B cell (primary cell): ENCODE data around the gene NF2. TPM values are rescaled to one million over a fixed set of nuclear protein-coding genes. Genes with fewer than 3 reads are reported as not detected.

Experiments
- ATAC-seq: fragments of 200-7000 bp; cut with Tn5 transposase; one replicate; pipeline ENCODE4 v1.10.0; 2021; ENCODE audit warnings: low read depth, mild to moderate bottlenecking, moderate number of reproducible peaks, moderate library complexity
- CTCF ChIA-PET: fragments of 350-600 bp; sonication (Branson Sonifier 250); formaldehyde crosslinking; loops from one replicate; lab custom pipeline; 2021; ENCODE audit warnings: antibody characterized with exemption, inconsistent platforms; lab: Charles Lee
- POLR2A ChIA-PET: fragments of 350-600 bp; sonication (Branson Sonifier 250); formaldehyde crosslinking; loops from one replicate; lab custom pipeline; 2021; ENCODE audit warnings: antibody characterized with exemption; lab: Charles Lee
- DNase-seq: peaks from one replicate; pipeline ENCODE4 v3.0.0; 2013
- H2AFZ ChIP-seq: 2 replicates; pipeline ENCODE4 v1.6.1; 2012; ENCODE audit warnings: mild to moderate bottlenecking, low read depth, low read length; ENCODE audit not compliant: insufficient read depth, poor library complexity, severe bottlenecking
- H3K27ac ChIP-seq, 2 donors: 1 replicate in 1 of 2; 2 replicates in 1 of 2; pipeline ENCODE4 v1.5.1; 2012 to 2013; ENCODE audit warnings: low read length in 2 of 2, mild to moderate bottlenecking in 2 of 2, moderate library complexity in 1 of 2
- H3K27me3 ChIP-seq, 4 experiments: fragments of 200-600 bp in 1 of 4; sonication (generic) in 1 of 4; replicated peaks in 1 of 4; 1 replicate in 2 of 4; 2 replicates in 2 of 4; pipeline versions ENCODE4 v1.6.1 to v1.7.0; 2013 to 2016; ENCODE audit warnings: low read length in 3 of 4, mild to moderate bottlenecking in 2 of 4, mixed read lengths in 1 of 4, moderate library complexity in 1 of 4; ENCODE audit not compliant: insufficient read depth in 4 of 4, control insufficient read depth in 3 of 4; ENCODE audit errors: control extremely low read depth in 1 of 4
- H3K36me3 ChIP-seq, 2 experiments: replicated peaks in 1 of 2; 1 replicate in 1 of 2; 2 replicates in 1 of 2; pipeline versions ENCODE4 v1.6.1 to v1.7.1; 2013; ENCODE audit warnings: low read length in 1 of 2; ENCODE audit not compliant: insufficient read depth in 2 of 2, control insufficient read depth in 1 of 2; ENCODE audit errors: control extremely low read depth in 1 of 2, extremely low read depth in 1 of 2
- H3K4me1 ChIP-seq, 2 donors: fragments of 200-600 bp in 1 of 2; sonication (generic) in 1 of 2; 1 replicate in 1 of 2; 2 replicates in 1 of 2; pipeline versions ENCODE4 v1.5.1 to v1.6.1; 2013 to 2017; ENCODE audit warnings: low read length in 2 of 2; ENCODE audit not compliant: control insufficient read depth in 2 of 2, insufficient read depth in 2 of 2
- H3K4me2 ChIP-seq: replicated peaks from 2 replicates; pipeline ENCODE3; 2012; ENCODE audit warnings: mild to moderate bottlenecking, low read depth, low read length; ENCODE audit not compliant: poor library complexity, severe bottlenecking
- H3K4me3 ChIP-seq, 5 experiments: fragments of 200-600 bp in 1 of 5; sonication (generic) in 1 of 5; 1 replicate in 3 of 5; 2 replicates in 2 of 5; pipeline versions ENCODE4 v1.5.1 to v1.7.0; 2011 to 2016; ENCODE audit warnings: low read length in 4 of 5, mild to moderate bottlenecking in 4 of 5, low read depth in 2 of 5, control low read depth in 1 of 5, moderate library complexity in 1 of 5; ENCODE audit not compliant: insufficient read depth in 1 of 5; ENCODE audit errors: control extremely low read depth in 1 of 5, extremely low read depth in 1 of 5
- H3K79me2 ChIP-seq: fragments of 200-600 bp; sonication (generic); one replicate; pipeline ENCODE4 v1.6.0; 2016; ENCODE audit warnings: low read length; ENCODE audit not compliant: control insufficient read depth, insufficient read depth
- H3K9ac ChIP-seq: fragments of 200-600 bp; sonication (generic); 2 replicates; pipeline ENCODE4 v1.6.1; 2017; ENCODE audit warnings: mild to moderate bottlenecking, low read length, moderate library complexity
- H3K9me3 ChIP-seq, 3 donors: one replicate each; pipeline versions ENCODE4 v1.6.1 to v1.7.1; 2013; ENCODE audit warnings: low read length in 2 of 3; ENCODE audit not compliant: control insufficient read depth in 2 of 3, insufficient read depth in 1 of 3; ENCODE audit errors: control extremely low read depth in 1 of 3
- H4K20me1 ChIP-seq: 2 replicates; pipeline ENCODE4 v1.6.0; 2012; ENCODE audit warnings: mild to moderate bottlenecking, low read length; ENCODE audit not compliant: insufficient read depth, control insufficient read depth, poor library complexity, severe bottlenecking
- H3K27ac Mint-ChIP-seq: one replicate; pipeline ENCODE4 v1.8.0; 2021; ENCODE audit warnings: mixed read lengths
- H3K27me3 Mint-ChIP-seq: one replicate; pipeline ENCODE4 v1.8.0; 2021; ENCODE audit warnings: mixed read lengths
- H3K4me1 Mint-ChIP-seq: one replicate; pipeline ENCODE4 v1.8.0; 2021; ENCODE audit warnings: mixed read lengths
- H3K4me3 Mint-ChIP-seq: one replicate; pipeline ENCODE4 v1.8.0; 2021; ENCODE audit warnings: mixed read lengths
- H3K9me3 Mint-ChIP-seq: one replicate; pipeline ENCODE4 v1.8.0; 2022; ENCODE audit warnings: mixed read lengths; ENCODE audit not compliant: insufficient read depth
- CTCF ChIP-seq: fragments of 200-600 bp; IDR thresholded peaks from one replicate; pipeline ENCODE4 v1.8.0; 2022; ENCODE audit warnings: antibody characterized with exemption, mild to moderate bottlenecking
- EZH2 ChIP-seq: IDR thresholded peaks from 2 replicates; pipeline ENCODE4 v1.6.1; 2012; ENCODE audit warnings: borderline replicate concordance, low read depth, mild to moderate bottlenecking, moderate library complexity, low read length; ENCODE audit not compliant: insufficient read depth, poor library complexity, severe bottlenecking
- WGBS: methylation state at CpG from one replicate; pipeline ENCODE4 v1.1.5; 2013; ENCODE audit warnings: missing lambda C conversion rate; ENCODE audit not compliant: insufficient coverage; 5-methylcytosine and 5-hydroxymethylcytosine counted together
- intact Hi-C: fragments of 100-400 bp; cut with micrococcal nuclease; formaldehyde crosslinking; loops from one replicate; pipeline ENCODE4 v1.10.0; 2022
- polyA plus RNA-seq: library from polyadenylated mRNA; depleted of rRNA; stranded (reverse); fragments of >200 nt; gene quantifications from 2 replicates; pipeline ENCODE4 v1.2.3, GENCODE V29; 2012
- total RNA-seq, 2 donors: library from RNA; stranded (reverse); fragments of 120-200 nt in 1 of 2; gene quantifications; 1 replicate in 1 of 2; 2 replicates in 1 of 2; pipeline versions ENCODE4 v1.2.3 to v1.2.4, GENCODE V29; 2013 to 2022

The NF2 gene
- total and polyA plus RNA-seq, 2 donors (not counting 1 experiment from before 2014, with no cell fraction given), result 9.4 to 26.6 TPM

- Histone ChIP-seq H3K36me3 (no peaks in the 10 kb centered on the region), H3K27ac (no peak overlapping the region), H2AFZ (no peak overlapping the region), H3K9ac (no peak overlapping the region), H3K9me3 (peaks cover 0 to 3% (median 0%) of the 10 kb centered on the region in 3 donors), H4K20me1 (no peaks in the 10 kb centered on the region), H3K79me2 (peaks cover 2% of the 10 kb centered on the region), H3K27me3 (no peaks in the 10 kb centered on the region), H3K4me2 (no peak overlapping the region), H3K4me1 (peaks cover 0 to 3% of the 10 kb centered on the region in 2 donors), H3K4me3 (no peak overlapping the region)
- ATAC-seq, result no peak
- POLR2A ChIA-PET, result no interaction called here
- H3K4me1 Mint-ChIP-seq, result peaks cover 4% of the 10 kb centered on the region
- no CpG with 5 or more reads among the region's 3 CpGs for WGBS
- no peak overlapping the region for H3K4me3 Mint-ChIP-seq
- no peaks in the 10 kb centered on the region for H3K9me3 Mint-ChIP-seq
- no peaks in the 10 kb centered on the region for H3K27me3 Mint-ChIP-seq
- no peak overlapping the region for H3K27ac Mint-ChIP-seq
- CTCF ChIA-PET, result interaction anchor here (4.3 kb wide), 1 partner anchor 9 kb away, joined by 24 read pairs; no protein-coding TSS in a partner anchor
- DNase-seq, result no peak
- intact Hi-C loops, result no loop called here
- TF ChIP-seq CTCF (no peak), EZH2 (no peak)
Observed at GRCh38 chr22:29598684-29599020, 4.8 kb upstream of the NF2 start.

GRCh38 chr22:29604076-29604360 is 585 bp downstream of the NF2 start:
- H3K4me1 Mint-ChIP-seq, result peaks cover 20% of the 10 kb centered on the region
- under 1% methylated on average over 12 of the region's 12 CpGs for WGBS
- no peak for DNase-seq

More at GRCh38 chr22:29604076-29604360, 585 bp downstream of the NF2 start:
- H3K4me2 ChIP-seq, result peak overlapping the region; percentile 86
- CTCF ChIA-PET, result interaction anchor here (0.7 to 4.4 kb wide), 8 partner anchors 14 to 400 kb away, joined by 3 to 20 read pairs (median 4); partner anchors contain the start of genes THOC5, UQCR10 and ZMAT5
- H3K36me3 ChIP-seq, result peaks cover 0 to under 1% of the 10 kb centered on the region in 2 experiments
- H3K9me3 ChIP-seq, result no peaks in the 10 kb centered on the region
- peaks cover 9 to 15% of the 10 kb centered on the region in 2 donors for H3K4me1 ChIP-seq
- no peaks in the 10 kb centered on the region for H3K27me3 ChIP-seq
- H3K9ac ChIP-seq, result peak overlapping the region; percentile 92
- H4K20me1 ChIP-seq, result peaks cover 25% of the 10 kb centered on the region
- peak overlapping the region; percentile 82 to 99 (median 95) for H3K4me3 ChIP-seq
- H2AFZ ChIP-seq, result peak overlapping the region; percentile 98
- intact Hi-C loops, result loop anchor here (1.0 to 5.0 kb wide), 3 partner anchors 279 to 988 kb away; partner anchors contain the start of genes EWSR1, MTMR3, PES1 and RHBDD3
- Mint-ChIP-seq H3K27ac (peak overlapping the region; percentile 97), H3K4me3 (peak overlapping the region; percentile 98), H3K9me3 (no peaks in the 10 kb centered on the region), H3K27me3 (no peaks in the 10 kb centered on the region)
- no peak for ATAC-seq
- POLR2A ChIA-PET, result interaction anchor here (0.6 kb wide), 1 partner anchor 12 kb away, joined by 8 read pairs; no protein-coding TSS in a partner anchor
- H3K27ac ChIP-seq, result peak overlapping the region; percentile 80 to 92
- H3K79me2 ChIP-seq, result peaks cover 54% of the 10 kb centered on the region
- TF ChIP-seq EZH2, result no peak
- no peak for TF ChIP-seq CTCF
